H1 (cell line): ENCODE measurements around the gene TPSG1. TPM values are rescaled to one million over a fixed set of nuclear protein-coding genes. Genes with fewer than 3 reads are reported as not detected.
A peak's percentile ranks its signal among the peaks of the same experiment; 100 is the strongest.

Source experiments
- CTCF ChIA-PET: fragments of 300-600 bp; sonication (Branson Sonifier 250); formaldehyde crosslinking; loops from one replicate; lab custom pipeline; 2021; ENCODE audit not compliant: partially characterized antibody; lab: Charles Lee
- POLR2A ChIA-PET: fragments of 300-600 bp; sonication (Branson Sonifier 250); formaldehyde crosslinking; loops from one replicate; lab custom pipeline; 2021; ENCODE audit warnings: inconsistent platforms; ENCODE audit not compliant: partially characterized antibody; lab: Charles Lee
- DNase-seq, 2 experiments: peaks; one replicate each; pipeline versions ENCODE4 v3.0.0 to v3.0.0-alpha.2; 2010 to 2022; ENCODE audit warnings: low spot score in 2 of 2, low read depth in 1 of 2, mixed read lengths in 1 of 2
- FAIRE-seq: peaks from 2 replicates; lab custom pipeline; 2011; peaks lifted over from hg19 to GRCh38; lab: Jason Lieb, UNC
- H2AFZ ChIP-seq: 2 replicates; pipeline ENCODE4 v1.8.1; 2012; ENCODE audit warnings: low read length, inconsistent platforms
- H2AK5ac ChIP-seq: 2 replicates; pipeline ENCODE4 v1.6.1; 2013; ENCODE audit warnings: low read depth, low read length
- H2BK120ac ChIP-seq: replicated peaks from 2 replicates; pipeline ENCODE3; 2013; ENCODE audit warnings: low read depth, low read length, inconsistent platforms
- H2BK12ac ChIP-seq: 2 replicates; pipeline ENCODE4 v1.6.1; 2013; ENCODE audit warnings: low read depth, low read length
- H2BK15ac ChIP-seq: 2 replicates; pipeline ENCODE4 v1.6.1; 2013; ENCODE audit warnings: low read length
- H2BK20ac ChIP-seq: 2 replicates; pipeline ENCODE4 v1.6.1; 2013; ENCODE audit warnings: low read length
- H2BK5ac ChIP-seq: 2 replicates; pipeline ENCODE4 v1.6.1; 2013; ENCODE audit warnings: low read depth, low read length
- H3K14ac ChIP-seq: 2 replicates; pipeline ENCODE4 v1.6.1; 2013; ENCODE audit warnings: inconsistent platforms; ENCODE audit not compliant: insufficient read length
- H3K18ac ChIP-seq: 2 replicates; pipeline ENCODE4 v1.6.1; 2013; ENCODE audit warnings: low read length; ENCODE audit errors: extremely low read depth
- H3K23ac ChIP-seq: 2 replicates; pipeline ENCODE4 v1.6.1; 2013; ENCODE audit warnings: inconsistent platforms; ENCODE audit not compliant: insufficient read length
- H3K23me2 ChIP-seq: 2 replicates; pipeline ENCODE4 v1.6.1; 2013; ENCODE audit warnings: low read depth, low read length
- H3K27ac ChIP-seq: 2 replicates; pipeline ENCODE4 v1.6.1; 2011; ENCODE audit warnings: low read depth, low read length, inconsistent platforms
- H3K27me3 ChIP-seq, 4 experiments: replicated peaks in 1 of 4; 1 replicate in 1 of 4; 2 replicates in 3 of 4; pipeline versions ENCODE4 v1.6.1 to v1.8.1; 2011 to 2013; ENCODE audit warnings: low read length in 3 of 4, mild to moderate bottlenecking in 3 of 4, inconsistent platforms in 2 of 4, mixed read lengths in 2 of 4, moderate library complexity in 1 of 4; ENCODE audit not compliant: control insufficient read depth in 3 of 4, insufficient read depth in 3 of 4; ENCODE audit errors: extremely low read depth in 1 of 4
- H3K36me3 ChIP-seq, 4 experiments: 2 replicates each; pipeline versions ENCODE4 v1.6.1 to v1.8.1; 2011 to 2013; ENCODE audit warnings: mild to moderate bottlenecking in 4 of 4, low read length in 3 of 4, moderate library complexity in 2 of 4, control low read depth in 1 of 4, inconsistent platforms in 1 of 4; ENCODE audit not compliant: insufficient read depth in 4 of 4, control insufficient read depth in 2 of 4
- H3K4ac ChIP-seq: replicated peaks from 2 replicates; pipeline ENCODE3; 2013; ENCODE audit warnings: low read length, low read depth, mixed read lengths, inconsistent platforms; ENCODE audit not compliant: insufficient read length
- H3K4me1 ChIP-seq, 4 experiments: replicated peaks in 1 of 4; 1 replicate in 1 of 4; 2 replicates in 3 of 4; pipeline versions ENCODE4 v1.6.1 to v1.8.1; 2011 to 2013; ENCODE audit warnings: low read length in 3 of 4, inconsistent platforms in 2 of 4, mixed read lengths in 1 of 4; ENCODE audit not compliant: insufficient read depth in 4 of 4, control insufficient read depth in 3 of 4
- H3K4me2 ChIP-seq, 2 experiments: 2 replicates each; pipeline versions ENCODE4 v1.6.1 to v1.8.1; 2011 to 2013; ENCODE audit warnings: low read depth in 2 of 2, low read length in 2 of 2, control low read depth in 1 of 2, inconsistent platforms in 1 of 2, mild to moderate bottlenecking in 1 of 2; ENCODE audit not compliant: insufficient read depth in 1 of 2
- H3K4me3 ChIP-seq, 4 experiments: fragments of 200-600, 300-600 bp in 1 of 4; sonication (generic), shearing (Covaris generic), sonication (Bioruptor Twin) in 1 of 4; 2 replicates each; pipeline versions ENCODE4 v1.5.1 to v1.8.1; 2011 to 2016; ENCODE audit warnings: low read length in 4 of 4, low read depth in 3 of 4, control low read depth in 2 of 4, inconsistent platforms in 2 of 4, mild to moderate bottlenecking in 2 of 4, mixed read lengths in 1 of 4, moderate library complexity in 1 of 4; ENCODE audit not compliant: insufficient read depth in 2 of 4; ENCODE audit errors: extremely low read depth in 1 of 4
- H3K56ac ChIP-seq: replicated peaks from 2 replicates; pipeline ENCODE3; 2013; ENCODE audit warnings: low read depth, mild to moderate bottlenecking, mixed read lengths, low read length, inconsistent platforms; ENCODE audit not compliant: insufficient read length
- H3K79me1 ChIP-seq: 2 replicates; pipeline ENCODE4 v1.6.1; 2013; ENCODE audit warnings: low read depth, low read length, control low read depth
- H3K79me2 ChIP-seq, 2 experiments: 2 replicates each; pipeline versions ENCODE4 v1.6.1 to v1.8.1; 2012 to 2013; ENCODE audit warnings: low read length in 2 of 2, mild to moderate bottlenecking in 2 of 2, inconsistent platforms in 1 of 2; ENCODE audit not compliant: insufficient read depth in 2 of 2, control insufficient read depth in 1 of 2
- H3K9ac ChIP-seq, 4 experiments: replicated peaks in 1 of 4; 1 replicate in 1 of 4; 2 replicates in 3 of 4; pipeline versions ENCODE4 v1.6.1 to v1.8.1; 2011 to 2013; ENCODE audit warnings: low read depth in 3 of 4, low read length in 3 of 4, control low read depth in 2 of 4, mild to moderate bottlenecking in 2 of 4, moderate library complexity in 2 of 4, inconsistent platforms in 1 of 4; ENCODE audit errors: extremely low read depth in 1 of 4
- H3K9me3 ChIP-seq, 2 experiments: 2 replicates each; pipeline versions ENCODE4 v1.6.1 to v1.8.1; 2012 to 2013; ENCODE audit warnings: mild to moderate bottlenecking in 2 of 2, moderate library complexity in 2 of 2, control low read depth in 1 of 2, inconsistent platforms in 1 of 2, low read depth in 1 of 2, low read length in 1 of 2, mixed read lengths in 1 of 2; ENCODE audit not compliant: insufficient read depth in 2 of 2
- H4K20me1 ChIP-seq, 2 experiments: replicated peaks in 1 of 2; 2 replicates each; pipeline versions ENCODE3 to v1.8.1; 2011 to 2013; ENCODE audit warnings: inconsistent platforms in 2 of 2, low read length in 2 of 2, mild to moderate bottlenecking in 1 of 2; ENCODE audit not compliant: insufficient read depth in 2 of 2, control insufficient read depth in 1 of 2
- H4K5ac ChIP-seq: 2 replicates; pipeline ENCODE4 v1.6.1; 2013; ENCODE audit warnings: low read length, low read depth, mixed read lengths, inconsistent platforms; ENCODE audit not compliant: insufficient read length
- H4K8ac ChIP-seq: 2 replicates; pipeline ENCODE4 v1.8.0; 2013; ENCODE audit warnings: mild to moderate bottlenecking, moderate library complexity, low read length, inconsistent platforms; ENCODE audit not compliant: insufficient read depth; ENCODE audit errors: extremely low read depth
- H4K91ac ChIP-seq: replicated peaks from 2 replicates; pipeline ENCODE3; 2013; ENCODE audit warnings: low read length, mixed read lengths, inconsistent platforms; ENCODE audit not compliant: insufficient read length
- BCL11A ChIP-seq, 2 experiments: IDR thresholded peaks; one replicate each; pipeline ENCODE4 v1.6.1; 2011; ENCODE audit warnings: low read depth in 2 of 2, low read length in 2 of 2, mild to moderate bottlenecking in 2 of 2
- EP300 ChIP-seq, 2 experiments: IDR thresholded peaks; 1 replicate in 1 of 2; 2 replicates in 1 of 2; pipeline ENCODE4 v1.6.1; 2011 to 2012; ENCODE audit warnings: low read depth in 2 of 2, low read length in 2 of 2, mild to moderate bottlenecking in 2 of 2, borderline replicate concordance in 1 of 2, inconsistent platforms in 1 of 2, moderate library complexity in 1 of 2
- HDAC2 ChIP-seq, 2 experiments: fragments of 300-600 bp in 1 of 2; sonication (generic) in 1 of 2; IDR thresholded peaks; 2 replicates each; pipeline ENCODE4 v1.6.1; 2011 to 2012; ENCODE audit warnings: low read depth in 2 of 2, low read length in 2 of 2, mild to moderate bottlenecking in 2 of 2, moderate library complexity in 2 of 2, borderline replicate concordance in 1 of 2, inconsistent platforms in 1 of 2
- KDM4A ChIP-seq: IDR thresholded peaks from one replicate; pipeline ENCODE4 v1.7.1; 2012; ENCODE audit warnings: low read depth, mild to moderate bottlenecking, moderate library complexity, low read length, inconsistent platforms; ENCODE audit not compliant: severe bottlenecking
- RAD21 ChIP-seq, 2 experiments: IDR thresholded peaks in 1 of 2; conservative IDR thresholded peaks in 1 of 2; 2 replicates each; pipeline ENCODE4 v1.6.1; 2011; ENCODE audit warnings: low read depth in 2 of 2, low read length in 2 of 2, improper control_type of control experiment in 1 of 2, inconsistent platforms in 1 of 2, mild to moderate bottlenecking in 1 of 2, moderate library complexity in 1 of 2
- YY1 ChIP-seq: IDR thresholded peaks from 2 replicates; pipeline ENCODE4 v1.6.1; 2011; ENCODE audit warnings: low read depth, mild to moderate bottlenecking, low read length
- WGBS, 2 experiments: shearing (Covaris generic) in 1 of 2; methylation state at CpG; one replicate each; pipeline versions ENCODE4 v1.1.6 to v1.1.7; 2013 to 2015; ENCODE audit warnings: low lambda C conversion rate in 2 of 2, mixed read lengths in 2 of 2, inconsistent platforms in 1 of 2, low coverage in 1 of 2, missing lambda C conversion rate in 1 of 2; ENCODE audit not compliant: insufficient replicate concordance in 2 of 2, insufficient coverage in 1 of 2, insufficient read length in 1 of 2; ENCODE audit errors: extremely low coverage in 1 of 2, missing lambda C conversion rate in 1 of 2; 5-methylcytosine and 5-hydroxymethylcytosine counted together
- polyA plus RNA-seq, 7 experiments: library from polyadenylated mRNA; depleted of rRNA in 3 of 7; stranded (reverse) in 5 of 7; unstranded in 2 of 7; fragments of >200 nt in 5 of 7; fragments of 200-250 nt in 2 of 7; gene quantifications; 1 replicate in 5 of 7; 2 replicates in 1 of 7; 4 replicates in 1 of 7; pipeline versions ENCODE4 v1.2.1 to v1.2.3, GENCODE V29; 2011 to 2013; ENCODE audit warnings: missing spikeins in 2 of 7, mixed read lengths in 2 of 7
- total RNA-seq: library from RNA; stranded (reverse); fragmentation: NEBNext Ultra II Directional; extraction: Animal tissue kit (Norgen Biotek cat#: 25700); gene quantifications from 2 replicates; pipeline ENCODE4 v1.2.1, GENCODE V29; 2021

Gene TPSG1
- total and polyA plus RNA-seq, 2 of the 8 experiments (the other 6 are each of a cell fraction or from before 2014, with no cell fraction given) = not detected

- H2BK12ac ChIP-seq = no peak overlapping the region
- no peak overlapping the region for H2BK5ac ChIP-seq
- no peaks in the 10 kb centered on the region; a peak in 1 of 4 replicates for H3K79me2 ChIP-seq
- H2AFZ ChIP-seq = no peak overlapping the region
- peak overlapping the region; percentile 51; the same call in 1 of the 2 replicates for H4K8ac ChIP-seq
- H3K4me2 ChIP-seq = no peak overlapping the region
- H2AK5ac ChIP-seq = no peak overlapping the region
- no peak overlapping the region for H2BK15ac ChIP-seq
- WGBS, 2 experiments = 89% methylated on average over 17 of the region's 24 CpGs; no CpG with 5 or more reads in 1 of the 2 experiments
- H3K36me3 ChIP-seq = no peaks in the 10 kb centered on the region
- no peaks in the 10 kb centered on the region; the same call in none of the 2 replicates for H3K79me1 ChIP-seq
- no peak overlapping the region for H3K9ac ChIP-seq
- no peaks in the 10 kb centered on the region for H3K27me3 ChIP-seq
- H3K4ac ChIP-seq = no peak overlapping the region
- H3K23ac ChIP-seq = no peak overlapping the region
- no peak for DNase-seq
- H3K23me2 ChIP-seq = no peaks in the 10 kb centered on the region
- POLR2A ChIA-PET = interaction anchor here (0.5 kb wide), 1 partner anchor 65 kb away, joined by 3 read pairs; no protein-coding TSS in a partner anchor
- H4K5ac ChIP-seq = no peak overlapping the region
- no peak overlapping the region for H3K14ac ChIP-seq
- CTCF ChIA-PET = interaction anchor here (0.8 to 1.5 kb wide), 3 partner anchors 8 to 68 kb away, joined by 3 read pairs; no protein-coding TSS in a partner anchor
- H3K4me1 ChIP-seq = no peaks in the 10 kb centered on the region; a peak in 1 of 7 replicates
- H3K18ac ChIP-seq = no peak overlapping the region
- H3K27ac ChIP-seq = no peak overlapping the region
- FAIRE-seq = no peak
- no peak overlapping the region for H3K4me3 ChIP-seq
- no peak overlapping the region for H3K56ac ChIP-seq
- no peaks in the 10 kb centered on the region for H3K9me3 ChIP-seq
- H2BK20ac ChIP-seq = no peak overlapping the region
- peaks cover 10 to 22% of the 10 kb centered on the region in 2 experiments for H4K20me1 ChIP-seq
- no peak overlapping the region for H4K91ac ChIP-seq
- H2BK120ac ChIP-seq = no peak overlapping the region
- TF ChIP-seq EP300 (IDR thresholded peaks at IDR 0.05; ENCODE audit: borderline replicate concordance in 1 of 2, low read depth in 2 of 2, low read length in 2 of 2) (no peak), KDM4A (no peak), YY1 (no peak), HDAC2 (IDR thresholded peaks at IDR 0.05; ENCODE audit: borderline replicate concordance in 1 of 2, low read depth in 2 of 2, low read length in 2 of 2) (no peak), RAD21 (IDR thresholded peaks at IDR 0.05 in 1 of 2, conservative IDR thresholded peaks at IDR 0.05 in 1 of 2; ENCODE audit: low read depth in 2 of 2, low read length in 2 of 2) (no peak), BCL11A (IDR thresholded peaks at IDR 0.05; ENCODE audit: low read depth in 2 of 2, low read length in 2 of 2) (no peak)
These were observed 48.7 kb downstream of the TPSG1 start for GRCh38 chr16:1176280-1176897.
